Suprapubic skin (tissue), 4 donors: ENCODE measurements around the gene CHD3.

Source experiments
- EP300 ChIP-seq: sonication (generic); formaldehyde crosslinking; IDR thresholded peaks from one replicate; pipeline ENCODE4 v1.6.1; 2017; ENCODE audit warnings: antibody characterized with exemption
- POLR2A ChIP-seq, 2 donors: fragments of 450-650 bp; IDR thresholded peaks; one replicate each; pipeline ENCODE4 v1.6.1; 2017; ENCODE audit warnings: antibody characterized with exemption in 2 of 2, mild to moderate bottlenecking in 2 of 2, moderate library complexity in 2 of 2
- POLR2AphosphoS5 ChIP-seq, 3 donors: sonication (generic); formaldehyde crosslinking; IDR thresholded peaks; one replicate each; pipeline ENCODE4 v1.6.1; 2017; ENCODE audit warnings: antibody characterized with exemption in 3 of 3
- TF ChIP-seq, protein P1 (sequence below), 2 donors: fragments of 200-600 bp in 1 of 2; fragments of 450-650 bp in 1 of 2; sonication (generic) in 1 of 2; IDR thresholded peaks; one replicate each; pipeline ENCODE4 v1.5.1; 2016 to 2019; ENCODE audit warnings: antibody characterized with exemption in 2 of 2, mild to moderate bottlenecking in 1 of 2, moderate library complexity in 1 of 2

DNA sequence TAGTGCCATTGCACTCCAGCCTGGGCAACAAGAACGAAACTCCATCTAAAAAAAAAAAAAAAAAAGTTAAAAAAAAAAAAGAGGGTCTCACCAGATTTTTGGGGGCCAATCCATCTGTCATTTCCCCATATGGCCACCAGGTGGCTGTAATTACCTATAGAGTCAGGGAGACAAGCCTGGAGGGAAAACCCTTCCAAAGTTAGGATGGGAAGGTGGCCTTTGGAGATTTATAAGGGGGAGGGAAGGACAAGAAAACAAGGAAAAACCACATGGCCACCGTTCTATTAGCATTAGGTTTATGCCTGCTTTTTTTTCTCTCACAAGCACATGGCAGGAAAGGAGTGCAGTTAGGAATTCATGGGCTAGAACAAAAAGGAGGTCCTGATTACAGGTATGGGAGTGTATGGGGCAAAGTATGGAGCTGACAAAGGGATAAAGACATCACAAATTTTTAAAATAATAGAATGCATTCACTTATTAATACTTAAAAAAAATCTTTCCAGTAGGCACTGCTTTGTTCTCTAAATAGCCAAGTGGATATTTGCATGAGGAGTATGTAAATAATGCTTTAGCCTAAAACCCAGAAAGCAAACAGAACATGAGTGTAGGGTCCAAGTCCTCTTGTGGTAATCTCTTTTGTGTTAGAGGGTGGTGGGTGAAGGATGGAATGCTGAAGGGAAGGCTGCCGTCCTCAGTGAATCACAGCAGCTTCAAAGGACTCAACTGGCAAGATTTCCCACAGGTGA is 25.7 kb upstream of the CHD3 start:
- TF ChIP-seq, protein P1, sequence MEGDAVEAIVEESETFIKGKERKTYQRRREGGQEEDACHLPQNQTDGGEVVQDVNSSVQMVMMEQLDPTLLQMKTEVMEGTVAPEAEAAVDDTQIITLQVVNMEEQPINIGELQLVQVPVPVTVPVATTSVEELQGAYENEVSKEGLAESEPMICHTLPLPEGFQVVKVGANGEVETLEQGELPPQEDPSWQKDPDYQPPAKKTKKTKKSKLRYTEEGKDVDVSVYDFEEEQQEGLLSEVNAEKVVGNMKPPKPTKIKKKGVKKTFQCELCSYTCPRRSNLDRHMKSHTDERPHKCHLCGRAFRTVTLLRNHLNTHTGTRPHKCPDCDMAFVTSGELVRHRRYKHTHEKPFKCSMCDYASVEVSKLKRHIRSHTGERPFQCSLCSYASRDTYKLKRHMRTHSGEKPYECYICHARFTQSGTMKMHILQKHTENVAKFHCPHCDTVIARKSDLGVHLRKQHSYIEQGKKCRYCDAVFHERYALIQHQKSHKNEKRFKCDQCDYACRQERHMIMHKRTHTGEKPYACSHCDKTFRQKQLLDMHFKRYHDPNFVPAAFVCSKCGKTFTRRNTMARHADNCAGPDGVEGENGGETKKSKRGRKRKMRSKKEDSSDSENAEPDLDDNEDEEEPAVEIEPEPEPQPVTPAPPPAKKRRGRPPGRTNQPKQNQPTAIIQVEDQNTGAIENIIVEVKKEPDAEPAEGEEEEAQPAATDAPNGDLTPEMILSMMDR (IDR thresholded peaks at IDR 0.05), result peak; percentile 52 to 81
- TF ChIP-seq POLR2AphosphoS5 (IDR thresholded peaks at IDR 0.05) (no peak), POLR2A (IDR thresholded peaks at IDR 0.05) (no peak), EP300 (no peak)
